Cerebellar nuclear complex (tissue), 1 donor: ENCODE data around the gene SMAD2.
"Not testable (repeated sequence)": the region's sequence is repeated elsewhere in the genome, so short reads cannot be mapped to it uniquely, and the experiment has no call there.

Experiments used
- DNase-seq, 2 experiments: peaks; one replicate each; lab custom pipeline; 2025; lab: John Stamatoyannopoulos, UW

The SMAD2 gene

GRCh38 chr18:47842836-47843235 is 87.6 kb downstream of the SMAD2 start:
- no peak for DNase-seq

GRCh38 chr18:47838396-47838795 is 92.1 kb downstream of the SMAD2 start:
- no peak for DNase-seq

- no peak for DNase-seq
Observed at GRCh38 chr18:47832348-47832747, 98.1 kb downstream of the SMAD2 start.

- no peak for DNase-seq
Observed at GRCh38 chr18:47831351-47831750, 99.1 kb downstream of the SMAD2 start.

GRCh38 chr18:47830772-47831171 is 99.7 kb downstream of the SMAD2 start:
- DNase-seq: no peak

GRCh38 chr18:47829831-47830230 is 100.6 kb downstream of the SMAD2 start:
- no peak for DNase-seq

- DNase-seq: not testable (repeated sequence)
Observed at GRCh38 chr18:47828031-47828430, 102.4 kb downstream of the SMAD2 start.

GRCh38 chr18:47826157-47827074 is 104.0 kb downstream of the SMAD2 start:
- no peak for DNase-seq

- DNase-seq: no peak
Observed at GRCh38 chr18:47821314-47821713, 109.1 kb downstream of the SMAD2 start.

GRCh38 chr18:47817795-47818077 is 112.7 kb downstream of the SMAD2 start:
- no peak for DNase-seq

- DNase-seq: no peak
Observed at GRCh38 chr18:47817017-47817794, 113.3 kb downstream of the SMAD2 start.

GRCh38 chr18:47815486-47816270 is 114.8 kb downstream of the SMAD2 start:
- DNase-seq: no peak

- DNase-seq: no peak
Observed at GRCh38 chr18:47809420-47809819, 121.0 kb downstream of the SMAD2 start.

GRCh38 chr18:47802802-47803201 is 127.7 kb downstream of the SMAD2 start:
- no peak for DNase-seq

- DNase-seq: no peak
Observed at GRCh38 chr18:47801817-47802216, 128.6 kb downstream of the SMAD2 start.

- no peak for DNase-seq
Observed at GRCh38 chr18:47800756-47801155, 129.7 kb downstream of the SMAD2 start.

GRCh38 chr18:47800248-47800647 is 130.2 kb downstream of the SMAD2 start:
- DNase-seq: no peak

- no peak for DNase-seq
Observed at GRCh38 chr18:47799376-47799775, 131.1 kb downstream of the SMAD2 start.

GRCh38 chr18:47798366-47798765 is 132.1 kb downstream of the SMAD2 start:
- no peak for DNase-seq

GRCh38 chr18:47797126-47797525 is 133.3 kb downstream of the SMAD2 start:
- DNase-seq: no peak

- no peak for DNase-seq
Observed at GRCh38 chr18:47795434-47795814, 135.0 kb downstream of the SMAD2 start.

- DNase-seq: no peak
Observed at GRCh38 chr18:47794725-47795433, 135.6 kb downstream of the SMAD2 start.
